GM23248 (cell line): ENCODE measurements around the gene AP1M2. TPM values are rescaled to one million over a fixed set of nuclear protein-coding genes. Genes with fewer than 3 reads are reported as not detected.

Experiments used
- DNase-seq: peaks from one replicate; pipeline ENCODE4 v3.0.0-alpha.2; 2015
- H2AFZ ChIP-seq: fragments of 200-600 bp; sonication (generic); 2 replicates; pipeline ENCODE4 v1.6.1; 2016; ENCODE audit warnings: antibody characterized with exemption
- H3F3A ChIP-seq: fragments of 200-600 bp; sonication (generic); 2 replicates; pipeline ENCODE4 v1.6.1; 2016; ENCODE audit warnings: mild to moderate bottlenecking, antibody characterized with exemption, mixed run types; ENCODE audit not compliant: insufficient read depth
- H3K27ac ChIP-seq: fragments of 200-600 bp; sonication (generic); 2 replicates; pipeline ENCODE4 v1.5.1; 2016; ENCODE audit warnings: mild to moderate bottlenecking
- H3K27me3 ChIP-seq: fragments of 200-600 bp; sonication (generic); replicated peaks from 2 replicates; pipeline ENCODE4 v1.6.1; 2016; ENCODE audit warnings: mild to moderate bottlenecking; ENCODE audit not compliant: insufficient read depth
- H3K36me3 ChIP-seq: fragments of 200-600 bp; sonication (generic); 2 replicates; pipeline ENCODE4 v1.6.1; 2016; ENCODE audit warnings: low read depth, mild to moderate bottlenecking
- H3K4me1 ChIP-seq: fragments of 200-600 bp; sonication (generic); 2 replicates; pipeline ENCODE4 v1.6.1; 2016; ENCODE audit warnings: mild to moderate bottlenecking; ENCODE audit not compliant: insufficient read depth
- H3K4me2 ChIP-seq: fragments of 200-600 bp; sonication (generic); one replicate; pipeline ENCODE4 v1.6.1; 2016; ENCODE audit warnings: mild to moderate bottlenecking; ENCODE audit not compliant: unreplicated experiment
- H3K4me3 ChIP-seq: fragments of 200-600 bp; sonication (generic); 2 replicates; pipeline ENCODE4 v1.5.1; 2016; ENCODE audit warnings: mild to moderate bottlenecking
- H3K79me2 ChIP-seq: fragments of 200-600 bp; sonication (generic); 2 replicates; pipeline ENCODE4 v1.6.1; 2016; ENCODE audit warnings: mild to moderate bottlenecking; ENCODE audit not compliant: insufficient read depth
- H3K9ac ChIP-seq: fragments of 200-600 bp; sonication (generic); 2 replicates; pipeline ENCODE4 v1.6.1; 2016; ENCODE audit warnings: mild to moderate bottlenecking
- H3K9me2 ChIP-seq: fragments of 200-600 bp; sonication (generic); 2 replicates; pipeline ENCODE4 v1.6.1; 2016; ENCODE audit warnings: mixed run types, mild to moderate bottlenecking, moderate library complexity; ENCODE audit not compliant: insufficient read depth
- H3K9me3 ChIP-seq: fragments of 200-600 bp; sonication (generic); one replicate; pipeline ENCODE4 v1.6.1; 2017; ENCODE audit warnings: low read depth
- H4K20me1 ChIP-seq: fragments of 200-600 bp; sonication (generic); 2 replicates; pipeline ENCODE4 v1.6.0; 2016; ENCODE audit not compliant: insufficient read depth
- EZH2 ChIP-seq: fragments of 200-600 bp; sonication (generic); IDR thresholded peaks from 2 replicates; pipeline ENCODE4 v1.6.1; 2018; ENCODE audit warnings: antibody characterized with exemption, mild to moderate bottlenecking; ENCODE audit not compliant: insufficient read depth, poor library complexity, severe bottlenecking
- EZH2phosphoT487 ChIP-seq: fragments of 200-600 bp; sonication (generic); IDR thresholded peaks from 2 replicates; pipeline ENCODE4 v1.6.1; 2018; ENCODE audit warnings: antibody characterized with exemption, moderate library complexity, mild to moderate bottlenecking, low read depth; ENCODE audit not compliant: insufficient read depth
- WGBS, 2 experiments: methylation state at CpG; one replicate each; pipeline ENCODE4 v1.1.6; 2015 to 2017; ENCODE audit warnings: low lambda C conversion rate in 2 of 2, low coverage in 1 of 2; ENCODE audit errors: missing lambda C conversion rate in 2 of 2; 5-methylcytosine and 5-hydroxymethylcytosine counted together
- in situ Hi-C: fragments of 300-500 bp; cut with MboI; formaldehyde crosslinking; loops from 2 replicates; pipeline ENCODE4 v1.15.0; 2020
- polyA plus RNA-seq: library from polyadenylated mRNA; unstranded; fragments of >200 nt; fragmentation: Nextera tagmentation; extraction: Ambion mirVana; gene quantifications from 2 replicates; pipeline ENCODE4 v1.2.1, GENCODE V29; 2016
- total RNA-seq: library from RNA; depleted of rRNA; stranded (reverse); fragments of >200 nt; shearing (Covaris generic); gene quantifications from 2 replicates; pipeline ENCODE4 v1.2.3, GENCODE V29; 2014; rRNA removed

The AP1M2 gene
- total RNA-seq, result not detected in 2 replicates
- polyA plus RNA-seq, result not detected in 2 replicates

DNA sequence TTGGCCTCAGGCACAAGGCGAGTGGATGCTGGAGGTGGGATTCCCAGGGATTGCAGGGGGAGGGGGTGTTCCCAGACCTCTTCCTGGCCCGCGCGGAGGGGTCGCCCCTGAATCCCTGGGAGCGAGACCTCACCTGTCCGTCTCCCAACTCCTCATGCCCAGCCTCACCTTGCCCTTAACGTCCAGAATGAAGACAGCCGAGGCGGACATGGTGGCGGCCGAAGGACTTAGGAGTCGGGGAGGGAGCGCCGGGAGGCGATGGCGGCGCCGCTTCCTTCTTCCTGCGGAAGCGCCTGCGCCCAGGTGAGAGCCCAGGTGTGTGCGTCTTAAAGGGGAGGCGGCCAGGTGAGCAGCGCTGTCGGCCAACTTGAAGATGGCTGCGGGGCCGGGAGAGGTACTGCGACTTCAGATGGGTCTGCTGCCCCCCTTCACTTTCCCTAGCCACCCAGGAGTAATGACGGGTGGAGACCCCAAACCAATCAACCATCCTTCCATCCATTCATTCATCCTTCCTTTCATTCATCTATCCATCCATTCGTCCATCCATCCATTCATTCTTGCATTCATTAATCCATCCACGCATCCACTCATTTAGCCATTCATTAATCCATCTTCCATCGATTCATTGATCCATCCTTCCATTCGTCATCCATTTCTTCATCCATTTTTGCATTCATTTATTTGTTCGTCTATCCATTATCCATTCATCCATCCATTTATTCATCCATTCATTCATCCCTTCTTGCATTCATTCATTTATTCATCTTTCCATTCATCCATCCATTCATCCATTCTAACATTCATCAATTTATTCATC, at the start of gene AP1M2:
AP1M2 (minus strand) TSS at position 291 of the 817 bp plus-strand sequence; CDS start at position 210, 81 bp downstream.
- peaks cover 9% of the 10 kb centered on the region for H3K27me3 ChIP-seq
- H3K9ac ChIP-seq, result no peak within 1 kb of the TSS
- H3K9me2 ChIP-seq, result no peaks in the 10 kb centered on the region
- no peak within 1 kb of the TSS for H2AFZ ChIP-seq
- no peaks in the 10 kb centered on the region for H3K36me3 ChIP-seq
- H3K27ac ChIP-seq, result no peak within 1 kb of the TSS
- H3K4me1 ChIP-seq, result no peaks in the 10 kb centered on the region
- DNase-seq, result no peak
- TF ChIP-seq EZH2phosphoT487 (no peak), EZH2 (no peak)
- no peak within 1 kb of the TSS for H3K4me2 ChIP-seq
- WGBS, 2 experiments, result 14 to 17% methylated on average over 29 to 34 of the region's 35 CpGs
- H3K9me3 ChIP-seq, result no peaks in the 10 kb centered on the region
- H3F3A ChIP-seq, result no peaks in the 10 kb centered on the region
- no peaks in the 10 kb centered on the region for H3K79me2 ChIP-seq
- in situ Hi-C loops, result no loop called here
- H3K4me3 ChIP-seq, result no peak within 1 kb of the TSS
- no peaks in the 10 kb centered on the region for H4K20me1 ChIP-seq

DNA sequence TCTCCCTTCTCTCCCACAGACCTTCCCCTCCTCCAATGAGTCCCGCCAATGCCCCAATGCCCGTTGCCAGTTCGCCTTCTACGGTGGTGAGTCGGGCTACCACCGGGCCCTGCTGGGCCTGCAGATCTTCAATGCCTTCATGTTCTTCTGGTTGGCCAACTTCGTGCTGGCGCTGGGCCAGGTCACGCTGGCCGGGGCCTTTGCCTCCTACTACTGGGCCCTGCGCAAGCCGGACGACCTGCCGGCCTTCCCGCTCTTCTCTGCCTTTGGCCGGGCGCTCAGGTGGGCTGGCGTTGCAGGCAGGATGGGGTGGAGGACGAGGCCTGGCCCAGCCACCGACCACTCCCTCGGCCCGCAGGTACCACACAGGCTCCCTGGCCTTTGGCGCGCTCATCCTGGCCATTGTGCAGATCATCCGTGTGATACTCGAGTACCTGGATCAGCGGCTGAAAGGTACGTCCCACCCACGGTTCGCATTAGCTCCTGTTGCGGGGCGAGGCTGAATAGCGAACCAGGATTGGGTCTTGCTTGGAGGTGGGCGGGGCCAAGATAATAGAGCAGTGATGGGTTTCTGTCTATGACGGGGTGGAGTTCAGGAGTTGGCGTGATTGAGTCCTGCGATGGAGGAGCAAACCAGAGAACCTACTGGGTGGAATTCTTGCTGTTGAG, 49.3 kb upstream of the AP1M2 start:
- Histone ChIP-seq H3K27ac (no peak overlapping the region), H3K4me1 (no peaks in the 10 kb centered on the region), H3K4me2 (no peak overlapping the region), H3F3A (no peaks in the 10 kb centered on the region), H3K36me3 (no peaks in the 10 kb centered on the region), H3K9me3 (no peaks in the 10 kb centered on the region), H3K79me2 (no peaks in the 10 kb centered on the region), H3K9me2 (no peaks in the 10 kb centered on the region), H3K4me3 (no peak overlapping the region), H3K9ac (no peak overlapping the region), H2AFZ (no peak overlapping the region), H3K27me3 (no peaks in the 10 kb centered on the region), H4K20me1 (no peaks in the 10 kb centered on the region)
- TF ChIP-seq EZH2, result no peak
- TF ChIP-seq EZH2phosphoT487, result no peak
- WGBS, 2 experiments, result 86 to 89% methylated on average over 37 of the region's 37 CpGs
- DNase-seq, result no peak
- in situ Hi-C loops, result no loop called here

DNA sequence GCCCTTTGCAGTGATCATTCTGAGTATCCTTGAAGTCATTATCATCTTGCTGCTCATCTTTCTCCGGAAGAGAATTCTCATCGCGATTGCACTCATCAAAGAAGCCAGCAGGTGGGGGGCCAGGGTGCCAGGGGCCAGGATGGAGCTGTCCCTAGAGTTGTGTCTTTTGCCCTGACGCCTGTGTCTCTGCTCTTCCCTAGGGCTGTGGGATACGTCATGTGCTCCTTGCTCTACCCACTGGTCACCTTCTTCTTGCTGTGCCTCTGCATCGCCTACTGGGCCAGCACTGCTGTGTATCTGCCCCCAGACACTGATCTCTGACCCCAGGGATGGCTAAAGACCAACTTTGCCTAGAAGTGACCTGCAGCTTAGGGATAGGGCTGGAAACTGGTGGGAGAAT, 47.9 kb upstream of the AP1M2 start:
- no peaks in the 10 kb centered on the region for H3F3A ChIP-seq
- no peaks in the 10 kb centered on the region for H4K20me1 ChIP-seq
- DNase-seq, result no peak
- H3K79me2 ChIP-seq, result no peaks in the 10 kb centered on the region
- no peaks in the 10 kb centered on the region for H3K9me3 ChIP-seq
- H3K27ac ChIP-seq, result no peak overlapping the region
- no peaks in the 10 kb centered on the region for H3K4me1 ChIP-seq
- H3K4me3 ChIP-seq, result no peak overlapping the region
- in situ Hi-C loops, result no loop called here
- H3K4me2 ChIP-seq, result no peak overlapping the region
- TF ChIP-seq EZH2 (no peak), EZH2phosphoT487 (no peak)
- 90 to 91% methylated on average over 6 of the region's 6 CpGs for WGBS, 2 experiments
- no peak overlapping the region for H2AFZ ChIP-seq
- no peaks in the 10 kb centered on the region for H3K27me3 ChIP-seq
- H3K36me3 ChIP-seq, result no peaks in the 10 kb centered on the region
- no peak overlapping the region for H3K9ac ChIP-seq
- H3K9me2 ChIP-seq, result no peaks in the 10 kb centered on the region

DNA sequence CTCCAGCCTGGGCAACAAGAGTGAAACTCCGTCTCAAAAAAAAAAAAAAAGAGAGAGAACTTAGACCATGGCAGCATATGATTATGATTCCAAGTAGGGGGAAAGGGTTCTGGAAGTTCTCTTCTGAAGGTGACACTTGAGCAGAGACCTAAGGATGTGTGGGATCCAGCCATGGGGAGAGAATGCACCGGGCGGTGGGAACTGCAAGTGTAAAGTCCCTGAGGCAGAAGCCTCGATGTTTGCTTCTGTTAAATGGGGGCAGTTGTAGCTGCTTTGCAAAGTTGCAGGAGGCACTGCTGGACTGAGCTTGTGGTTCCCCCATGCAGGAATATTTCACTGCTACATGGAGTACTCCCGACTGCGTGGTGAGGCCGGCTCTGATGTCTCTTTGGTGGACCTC, 47.3 kb upstream of the AP1M2 start:
- H3K4me1 ChIP-seq, result no peaks in the 10 kb centered on the region
- no peaks in the 10 kb centered on the region for H3K9me2 ChIP-seq
- no peaks in the 10 kb centered on the region for H3K36me3 ChIP-seq
- no peak overlapping the region for H3K27ac ChIP-seq
- H3K79me2 ChIP-seq, result no peaks in the 10 kb centered on the region
- TF ChIP-seq EZH2phosphoT487, result no peak
- no peak for TF ChIP-seq EZH2
- no peaks in the 10 kb centered on the region for H4K20me1 ChIP-seq
- no peak overlapping the region for H3K9ac ChIP-seq
- H2AFZ ChIP-seq, result no peak overlapping the region
- WGBS, 2 experiments, result 94 to 98% methylated on average over 7 of the region's 7 CpGs
- no peak overlapping the region for H3K4me2 ChIP-seq
- no peaks in the 10 kb centered on the region for H3F3A ChIP-seq
- no peaks in the 10 kb centered on the region for H3K27me3 ChIP-seq
- DNase-seq, result no peak
- in situ Hi-C loops, result no loop called here
- no peak overlapping the region for H3K4me3 ChIP-seq
- no peaks in the 10 kb centered on the region for H3K9me3 ChIP-seq
